DMS153 treated with DMSO at 0.1 percent for 48 hours (cell line): ENCODE results near the gene NANOG.
"Not testable (repeated sequence)": the region's sequence is repeated elsewhere in the genome, so short reads cannot be mapped to it uniquely, and the experiment has no call there.

Experiments
- DNase-seq: peaks from one replicate; lab custom pipeline; 2025; ENCODE audit not compliant: unreplicated experiment; lab: John Stamatoyannopoulos, UW

NANOG gene

GRCh38 chr12:7801460-7801859 lies 12.3 kb downstream of the NANOG start:
- DNase-seq, result no peak

DNA sequence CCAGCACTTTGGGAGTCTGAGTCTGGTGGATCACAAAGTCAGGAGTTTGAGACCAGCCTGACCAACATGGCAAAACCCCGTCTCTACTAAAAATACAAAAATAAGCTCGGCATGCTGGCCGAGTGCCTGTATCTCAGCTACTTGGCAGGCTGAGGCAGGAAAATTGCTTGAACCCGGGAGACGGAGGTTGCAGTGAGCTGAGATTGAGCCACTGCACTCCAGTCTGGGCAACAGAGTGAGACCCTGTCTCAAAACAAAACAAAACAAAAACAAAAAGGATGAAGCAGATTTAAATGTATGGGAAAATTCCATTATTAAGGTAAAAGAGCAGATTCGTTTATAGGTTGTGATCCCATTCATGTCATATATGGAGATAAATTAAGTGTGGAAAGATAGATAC lies 17.1 kb downstream of the NANOG start:
- DNase-seq, result not testable (repeated sequence)

DNA sequence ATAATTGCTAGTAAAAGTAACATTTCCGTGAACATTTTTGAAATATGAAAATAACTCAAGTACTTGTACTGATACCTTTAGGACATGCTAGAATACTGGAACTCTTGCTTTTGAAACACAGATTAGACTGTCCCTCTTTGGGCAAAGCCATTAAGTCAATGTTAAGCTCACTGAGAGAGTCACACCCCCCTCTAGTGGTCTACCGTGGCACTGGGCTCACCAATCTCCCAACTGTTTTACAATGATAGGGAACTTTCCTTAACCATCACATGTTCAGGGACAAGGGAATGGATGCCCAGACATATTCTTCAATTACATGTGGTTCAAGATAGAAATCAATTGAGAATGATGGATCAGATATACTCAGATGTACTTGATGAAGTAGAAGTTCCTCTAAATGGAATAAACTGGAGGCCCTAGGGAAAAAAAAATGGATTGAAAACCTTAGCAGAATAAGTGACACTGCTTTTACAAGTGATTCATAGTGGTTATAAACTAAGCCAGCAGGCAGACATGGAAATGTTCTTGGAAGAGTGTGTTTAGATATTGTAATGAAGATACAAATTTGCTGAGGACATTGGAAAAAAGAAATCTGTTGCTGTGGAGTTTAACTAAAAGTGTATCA lies 17.8 kb downstream of the NANOG start:
- no peak for DNase-seq

GRCh38 chr12:7825754-7826153 lies 36.6 kb downstream of the NANOG start:
- not testable (repeated sequence) for DNase-seq

- not testable (repeated sequence) for DNase-seq
Measured at GRCh38 chr12:7829737-7830136, 40.5 kb downstream of the NANOG start.

DNA sequence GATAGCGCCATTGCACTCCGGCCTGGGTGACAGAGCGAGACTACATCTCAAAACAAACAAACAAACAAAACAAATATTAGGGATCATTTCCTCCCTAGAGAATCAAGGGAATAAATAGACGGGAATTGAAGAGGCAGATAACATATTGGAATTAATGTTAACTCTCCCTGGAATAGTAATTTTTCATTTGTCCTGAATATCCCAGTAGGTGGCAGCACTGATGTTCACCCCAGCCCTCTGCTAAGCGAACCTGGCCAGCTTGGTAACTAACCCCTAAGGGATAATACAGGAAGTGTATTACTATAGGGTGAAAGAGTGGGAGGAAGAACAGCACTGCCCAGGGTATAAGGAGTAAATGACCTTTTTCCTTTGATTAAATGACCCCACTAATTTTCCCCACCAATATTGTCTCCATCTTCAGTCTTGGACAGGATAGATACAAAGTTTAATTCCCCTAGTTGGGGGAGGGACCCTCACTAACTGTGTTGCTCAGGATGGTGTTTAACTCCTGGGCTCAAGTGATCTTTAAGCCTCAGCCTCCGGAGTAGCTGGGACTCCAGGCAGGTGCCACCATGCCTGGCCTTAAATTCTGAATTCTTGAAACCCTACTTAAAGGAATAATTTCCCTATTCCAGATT lies 43.0 kb downstream of the NANOG start:
- DNase-seq, result peak; percentile 6

- not testable (repeated sequence) for DNase-seq
Measured at GRCh38 chr12:7833201-7833600, 44.0 kb downstream of the NANOG start.

GRCh38 chr12:7833831-7834230 lies 44.6 kb downstream of the NANOG start:
- DNase-seq, result no peak

DNA sequence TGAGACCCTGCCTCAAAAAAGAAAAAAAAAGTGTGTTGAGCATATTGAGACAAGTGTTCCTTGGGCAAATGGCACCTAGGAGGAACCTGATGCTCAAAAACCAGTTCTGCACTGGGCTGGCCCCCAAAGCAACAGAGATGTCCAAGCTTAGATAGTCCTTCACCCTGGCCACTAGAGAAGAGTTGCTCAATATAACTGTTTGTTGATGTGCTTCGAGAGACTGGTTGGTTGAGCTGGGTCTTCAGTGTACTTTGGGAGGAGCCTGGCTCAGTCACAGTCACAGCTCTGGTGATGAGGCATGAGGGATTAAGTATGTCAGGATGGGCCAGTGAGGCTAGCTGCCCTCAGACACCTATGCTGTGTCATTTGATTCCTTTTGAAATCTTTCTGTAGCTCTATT lies 45.5 kb downstream of the NANOG start:
- no peak for DNase-seq

DNA sequence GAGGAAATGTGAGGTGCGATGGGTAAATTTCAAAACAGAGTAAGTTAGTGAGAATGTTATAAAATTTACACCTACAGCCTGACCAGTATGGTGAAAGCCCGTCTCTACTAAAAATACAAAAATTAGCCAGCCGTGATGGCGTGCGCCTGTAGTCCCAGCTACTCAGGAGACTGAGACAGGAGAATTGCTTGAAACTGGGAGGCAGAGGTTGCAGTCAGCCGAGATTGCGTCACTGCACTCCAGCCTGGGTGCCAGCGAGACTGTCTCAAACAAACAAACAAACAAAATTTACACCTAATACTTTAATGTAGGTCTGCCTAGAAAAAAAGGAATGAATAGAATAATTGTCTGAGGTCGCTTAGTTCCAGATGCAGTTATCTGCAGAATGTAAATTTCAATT lies 45.9 kb downstream of the NANOG start:
- no peak for DNase-seq

- no peak for DNase-seq
Measured at GRCh38 chr12:7835766-7836165, 46.6 kb downstream of the NANOG start.

GRCh38 chr12:7837366-7837765 lies 48.2 kb downstream of the NANOG start:
- no peak for DNase-seq

DNA sequence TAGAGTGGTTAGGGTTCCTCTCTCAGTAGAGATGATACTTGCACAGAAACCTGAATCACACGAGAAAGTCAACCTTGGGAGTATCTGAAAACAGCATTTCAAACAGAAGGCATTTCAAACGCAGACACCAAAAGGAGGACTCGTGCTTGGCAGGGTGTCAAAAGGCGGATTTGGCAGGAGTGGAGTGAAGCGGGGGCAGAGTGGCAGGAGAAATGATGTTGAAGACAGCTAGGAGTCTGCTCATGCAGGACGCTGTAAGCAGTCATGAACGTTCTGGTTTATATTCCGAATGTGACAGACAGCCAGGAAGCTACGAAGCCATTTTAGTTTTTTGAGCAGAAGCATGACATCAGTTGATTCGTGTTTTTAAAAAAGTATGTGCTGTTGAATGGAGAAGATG lies 50.0 kb downstream of the NANOG start:
- DNase-seq, result not testable (repeated sequence)

DNA sequence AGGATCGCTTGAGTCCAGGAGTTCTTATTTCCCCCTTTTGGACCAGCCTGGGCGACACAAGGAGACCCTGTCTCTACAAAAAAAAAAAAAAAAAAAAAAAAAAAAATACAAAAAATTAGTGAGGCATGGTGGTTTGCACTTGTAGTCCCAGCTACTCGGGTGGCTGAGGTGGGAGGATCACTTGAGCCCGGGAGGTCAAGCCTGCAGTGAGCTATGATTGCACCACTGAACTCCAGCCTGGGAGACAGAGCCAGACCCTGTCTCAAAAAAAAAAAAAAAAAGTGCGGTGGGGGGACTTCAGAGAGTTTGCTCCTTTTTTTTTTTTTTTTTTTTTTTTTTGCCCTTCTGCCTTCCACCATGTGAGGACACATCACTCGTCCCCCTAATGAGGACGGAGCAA lies 50.6 kb downstream of the NANOG start:
- DNase-seq, result not testable (repeated sequence)

- not testable (repeated sequence) for DNase-seq
Measured at GRCh38 chr12:7842444-7842843, 53.2 kb downstream of the NANOG start.

DNA sequence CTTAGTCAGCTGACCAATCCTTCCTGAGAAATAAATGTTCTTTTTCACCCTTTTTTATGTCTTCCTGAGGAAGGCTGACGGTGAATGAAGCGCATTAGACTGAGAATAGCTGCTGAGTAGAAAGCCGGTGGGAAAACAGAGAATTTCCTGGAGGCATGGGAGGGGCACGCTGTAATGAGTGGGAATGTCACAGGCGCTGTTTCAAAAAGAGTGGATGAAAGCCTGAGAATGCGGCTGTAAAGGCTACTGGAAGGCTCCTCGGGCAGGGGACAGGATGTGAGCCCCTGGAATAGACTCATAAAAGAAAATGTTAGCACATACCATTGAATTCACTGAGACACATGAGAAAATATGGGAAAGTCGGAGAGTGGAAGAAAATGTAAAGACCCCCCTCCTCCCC lies 53.9 kb downstream of the NANOG start:
- not testable (repeated sequence) for DNase-seq

DNA sequence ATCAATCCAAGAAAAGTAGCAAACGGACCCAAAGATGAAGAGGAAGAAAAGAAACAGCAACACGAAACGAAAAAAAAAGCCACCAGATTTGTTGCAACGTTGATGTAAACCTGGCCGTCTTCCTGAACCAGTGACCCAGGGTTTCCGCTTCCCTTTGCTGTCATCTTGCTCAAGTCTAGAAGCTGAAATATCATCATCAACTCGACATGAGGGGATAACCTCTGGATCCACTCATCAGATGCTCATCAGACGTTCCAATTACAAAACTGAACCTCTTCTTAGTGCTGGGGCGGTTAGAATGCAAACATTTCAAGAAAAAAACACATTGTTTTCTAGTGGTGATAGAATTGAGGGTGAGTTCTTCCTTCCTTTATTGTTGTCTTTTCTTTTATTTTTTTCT lies 54.4 kb downstream of the NANOG start:
- DNase-seq, result not testable (repeated sequence)

DNA sequence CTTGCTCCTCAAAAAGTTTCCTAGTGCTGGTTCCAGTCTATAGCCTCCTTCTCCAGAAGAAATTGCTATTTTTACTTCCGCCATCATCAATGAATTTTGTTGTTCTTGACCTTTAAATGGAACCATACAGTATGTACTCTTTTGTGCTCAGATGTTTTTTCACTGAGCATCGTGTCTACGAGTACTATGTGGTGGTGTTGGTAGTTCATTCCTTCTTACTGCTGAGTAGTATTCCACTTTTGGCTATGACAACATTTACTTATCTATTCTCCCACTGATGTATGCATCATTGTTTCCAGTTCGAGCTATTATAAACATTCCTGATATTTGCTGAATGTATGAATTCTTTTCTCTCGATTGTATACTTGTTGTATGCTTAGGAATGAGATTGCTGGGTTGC lies 54.9 kb downstream of the NANOG start:
- DNase-seq, result no peak

- not testable (repeated sequence) for DNase-seq
Measured at GRCh38 chr12:7847226-7848097, 58.3 kb downstream of the NANOG start.

- DNase-seq, result not testable (repeated sequence)
Measured at GRCh38 chr12:7848098-7848422, 58.9 kb downstream of the NANOG start.
